ENCODE data around the gene FHIT. TPM values are rescaled to one million over a fixed set of nuclear protein-coding genes. Genes with fewer than 3 reads are reported as not detected.

The FHIT gene
- total RNA-seq, 4 donors from 2014 or later: 4.4 to 10.6 (median 8.4) TPM

DNA sequence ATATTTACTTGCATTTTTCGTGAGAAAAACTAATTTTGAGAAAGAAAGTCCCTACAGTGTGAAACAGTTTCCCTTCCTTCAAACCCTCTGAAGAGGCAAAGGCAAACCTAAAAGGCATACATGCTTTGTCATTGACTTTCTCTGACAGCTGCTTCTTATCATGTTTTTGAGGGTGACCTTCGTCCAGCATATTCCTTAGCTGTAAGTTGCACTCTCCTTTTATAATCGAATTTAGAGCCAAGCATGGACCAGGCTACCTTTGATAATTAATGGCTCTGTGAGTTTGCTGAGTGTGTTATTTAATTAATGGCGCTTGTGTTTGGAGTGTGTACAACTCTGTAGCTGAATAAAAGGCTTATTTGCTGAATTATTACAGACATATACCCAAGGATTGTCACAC lies 1517.2 kb downstream of the FHIT start:
- TF ChIP-seq, protein P1, sequence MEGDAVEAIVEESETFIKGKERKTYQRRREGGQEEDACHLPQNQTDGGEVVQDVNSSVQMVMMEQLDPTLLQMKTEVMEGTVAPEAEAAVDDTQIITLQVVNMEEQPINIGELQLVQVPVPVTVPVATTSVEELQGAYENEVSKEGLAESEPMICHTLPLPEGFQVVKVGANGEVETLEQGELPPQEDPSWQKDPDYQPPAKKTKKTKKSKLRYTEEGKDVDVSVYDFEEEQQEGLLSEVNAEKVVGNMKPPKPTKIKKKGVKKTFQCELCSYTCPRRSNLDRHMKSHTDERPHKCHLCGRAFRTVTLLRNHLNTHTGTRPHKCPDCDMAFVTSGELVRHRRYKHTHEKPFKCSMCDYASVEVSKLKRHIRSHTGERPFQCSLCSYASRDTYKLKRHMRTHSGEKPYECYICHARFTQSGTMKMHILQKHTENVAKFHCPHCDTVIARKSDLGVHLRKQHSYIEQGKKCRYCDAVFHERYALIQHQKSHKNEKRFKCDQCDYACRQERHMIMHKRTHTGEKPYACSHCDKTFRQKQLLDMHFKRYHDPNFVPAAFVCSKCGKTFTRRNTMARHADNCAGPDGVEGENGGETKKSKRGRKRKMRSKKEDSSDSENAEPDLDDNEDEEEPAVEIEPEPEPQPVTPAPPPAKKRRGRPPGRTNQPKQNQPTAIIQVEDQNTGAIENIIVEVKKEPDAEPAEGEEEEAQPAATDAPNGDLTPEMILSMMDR (IDR thresholded peaks at IDR 0.05; ENCODE audit: low read depth): no peak

DNA sequence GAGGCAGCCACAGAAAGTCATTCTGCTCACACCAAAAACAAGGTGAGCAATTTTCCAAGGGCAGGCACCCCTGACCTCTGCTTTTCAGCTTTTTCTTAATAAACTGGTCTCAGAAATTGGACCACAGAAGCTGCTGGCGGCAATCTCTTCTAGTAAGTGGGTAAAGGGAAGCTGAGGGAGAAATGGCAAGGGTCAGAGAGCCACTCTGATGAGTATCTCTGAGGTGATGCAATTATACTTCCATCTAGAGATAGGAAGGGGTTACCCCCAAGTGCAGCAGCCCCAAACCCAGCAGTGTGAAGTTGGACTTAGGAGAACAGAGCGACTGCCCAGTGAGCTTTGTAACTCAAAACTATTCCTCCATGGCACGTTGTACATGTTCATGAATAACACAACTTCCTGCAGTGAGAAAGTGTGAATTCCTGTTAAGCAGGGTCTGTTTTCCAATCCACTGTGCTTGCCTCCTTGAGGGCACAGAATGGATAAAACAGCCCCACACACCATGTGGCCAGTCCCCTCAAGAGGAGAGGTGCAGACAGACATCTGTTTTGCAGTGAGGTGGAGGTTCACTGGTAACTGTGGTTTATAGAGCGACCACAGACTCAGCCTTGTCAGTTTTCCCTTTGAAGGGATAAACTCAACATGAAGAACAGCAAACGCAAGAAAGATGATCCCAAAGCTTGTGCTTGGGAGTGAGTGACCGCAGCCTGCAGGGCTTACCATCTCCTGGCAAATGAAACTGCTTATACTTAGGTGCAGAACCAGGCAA lies 1518.0 kb downstream of the FHIT start:
- TF ChIP-seq, protein P1 (IDR thresholded peaks at IDR 0.05; ENCODE audit: low read depth): no peak

DNA sequence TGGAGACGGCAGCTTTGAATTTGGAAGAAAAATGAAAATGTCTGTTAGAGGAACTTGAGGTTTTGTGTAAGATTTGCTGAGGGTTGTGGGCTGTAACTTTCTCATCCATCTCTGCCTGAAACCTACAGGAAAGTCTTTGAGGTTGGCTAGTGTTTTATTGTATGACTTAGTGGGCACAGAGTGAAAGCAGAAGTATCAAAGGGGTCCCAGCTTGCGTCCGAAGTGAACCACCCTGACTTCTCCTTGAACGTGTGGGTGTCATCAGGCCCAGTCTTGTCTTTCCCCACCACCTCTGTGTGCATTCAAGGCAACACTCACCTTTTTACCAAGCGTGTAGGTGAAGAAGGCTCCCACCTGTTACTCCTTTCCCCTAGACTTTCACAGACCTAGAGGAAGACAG lies 1519.3 kb downstream of the FHIT start:
- TF ChIP-seq, protein P1 (IDR thresholded peaks at IDR 0.05; ENCODE audit: low read depth): no peak

DNA sequence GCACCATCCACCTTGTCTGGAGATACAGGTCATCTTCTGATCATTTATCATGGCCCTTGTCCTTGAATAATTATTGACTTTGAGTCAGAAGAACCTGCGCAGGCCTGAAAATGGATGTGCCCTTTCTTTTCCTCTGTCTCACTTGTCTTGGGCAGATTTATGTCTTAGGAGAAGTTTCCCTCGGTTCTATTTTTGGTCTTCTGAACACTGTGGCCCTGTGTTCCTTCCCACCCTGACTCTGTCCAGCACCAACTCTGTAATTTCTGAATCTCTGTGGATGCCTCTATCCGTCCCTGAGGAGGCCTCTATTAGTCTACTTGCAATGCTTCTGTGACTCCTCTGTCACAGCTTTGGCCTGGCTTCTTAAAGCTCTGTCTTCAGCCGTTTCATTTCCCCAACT lies 1520.7 kb downstream of the FHIT start:
- TF ChIP-seq, protein P1 (IDR thresholded peaks at IDR 0.05; ENCODE audit: low read depth): no peak

GRCh38 chr3:59728587-59728908 lies 1522.7 kb downstream of the FHIT start:
- TF ChIP-seq, protein P1 (IDR thresholded peaks at IDR 0.05; ENCODE audit: low read depth): no peak

- TF ChIP-seq, protein P1 (IDR thresholded peaks at IDR 0.05; ENCODE audit: low read depth): no peak
Measured at GRCh38 chr3:59727902-59728586, 1523.2 kb downstream of the FHIT start.

- TF ChIP-seq, protein P1 (IDR thresholded peaks at IDR 0.05; ENCODE audit: low read depth): no peak
Measured at GRCh38 chr3:59726279-59726678, 1525.0 kb downstream of the FHIT start.

All from subcutaneous adipose tissue (tissue), 4 donors.